ENCODE results near the gene SLC4A7. TPM values are rescaled to one million over a fixed set of nuclear protein-coding genes. Genes with fewer than 3 reads are reported as not detected.

The SLC4A7 gene
- total and polyA plus RNA-seq, 9 of the 15 experiments (the other 6 are each of a cell fraction or from before 2014, with no cell fraction given), result 1.7 to 13.6 (median 8.0) TPM

DNA sequence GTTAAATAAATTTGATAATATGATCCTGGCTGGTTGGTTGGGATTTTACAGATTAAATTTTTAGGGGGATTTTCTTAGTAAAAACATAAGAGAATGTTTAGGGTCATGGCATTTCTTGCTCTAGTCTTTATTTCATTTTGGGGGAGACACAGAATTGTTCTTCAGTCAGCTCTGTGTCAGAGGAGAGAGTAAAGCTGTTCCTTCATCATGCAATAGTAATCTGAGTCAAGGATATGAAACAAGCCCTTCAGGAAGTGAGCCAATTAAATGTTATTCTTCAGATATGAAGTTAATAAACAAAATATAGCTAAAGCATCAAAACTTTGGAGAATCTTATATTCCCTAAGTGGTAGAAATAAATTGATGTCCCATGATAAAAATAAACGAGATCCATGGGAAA lies 22.9 kb upstream of the SLC4A7 start:
- ChIA-PET POLR2A (no interaction called here), CTCF (ENCODE audit: low intra/inter-chr PET ratio) (no interaction called here)
- intact Hi-C loops (cut with micrococcal nuclease), result no loop called here

DNA sequence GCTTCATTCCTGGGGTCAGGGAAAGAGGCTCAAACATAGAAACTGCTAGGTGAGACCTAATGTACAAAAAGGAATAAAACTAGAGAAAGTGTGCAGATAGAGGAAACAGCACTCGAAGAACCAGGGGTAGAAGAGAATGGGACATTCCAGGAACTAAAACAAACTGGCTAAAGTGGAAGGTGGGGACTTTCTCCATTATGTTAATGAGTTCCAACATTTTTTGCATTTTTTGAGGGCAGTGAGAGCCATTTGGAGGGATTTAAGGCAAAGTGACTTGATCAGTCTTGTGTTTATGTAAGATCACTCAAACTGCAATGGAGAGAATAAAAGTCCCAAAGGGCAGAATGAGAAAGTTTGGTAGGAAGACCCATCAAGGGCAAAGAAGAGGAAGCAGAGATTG lies 20.6 kb upstream of the SLC4A7 start:
- CTCF ChIA-PET (ENCODE audit: low intra/inter-chr PET ratio), result no interaction called here
- WGBS (ENCODE audit: insufficient coverage, low coverage, missing lambda C conversion rate), result 0% methylated on average over 1 of the region's 1 CpG
- POLR2A ChIA-PET, result no interaction called here
- H4K20me1 ChIP-seq (replicated peaks; ENCODE audit: control insufficient read depth, insufficient read depth, low read length), result no peaks in the 10 kb centered on the region
- no TSS peak for BruUV-seq (replicated peaks)
- no peak overlapping the region for H3K4me2 ChIP-seq (ENCODE audit: insufficient read depth, low read length)
- no peaks in the 10 kb centered on the region for H3K36me3 ChIP-seq (ENCODE audit: control insufficient read depth, insufficient read depth, low read length)
- no peaks in the 10 kb centered on the region for H3K27me3 ChIP-seq (ENCODE audit: control insufficient read depth in 2 of 2, insufficient read depth in 2 of 2, low read length in 2 of 2)
- TF ChIP-seq, protein P1, sequence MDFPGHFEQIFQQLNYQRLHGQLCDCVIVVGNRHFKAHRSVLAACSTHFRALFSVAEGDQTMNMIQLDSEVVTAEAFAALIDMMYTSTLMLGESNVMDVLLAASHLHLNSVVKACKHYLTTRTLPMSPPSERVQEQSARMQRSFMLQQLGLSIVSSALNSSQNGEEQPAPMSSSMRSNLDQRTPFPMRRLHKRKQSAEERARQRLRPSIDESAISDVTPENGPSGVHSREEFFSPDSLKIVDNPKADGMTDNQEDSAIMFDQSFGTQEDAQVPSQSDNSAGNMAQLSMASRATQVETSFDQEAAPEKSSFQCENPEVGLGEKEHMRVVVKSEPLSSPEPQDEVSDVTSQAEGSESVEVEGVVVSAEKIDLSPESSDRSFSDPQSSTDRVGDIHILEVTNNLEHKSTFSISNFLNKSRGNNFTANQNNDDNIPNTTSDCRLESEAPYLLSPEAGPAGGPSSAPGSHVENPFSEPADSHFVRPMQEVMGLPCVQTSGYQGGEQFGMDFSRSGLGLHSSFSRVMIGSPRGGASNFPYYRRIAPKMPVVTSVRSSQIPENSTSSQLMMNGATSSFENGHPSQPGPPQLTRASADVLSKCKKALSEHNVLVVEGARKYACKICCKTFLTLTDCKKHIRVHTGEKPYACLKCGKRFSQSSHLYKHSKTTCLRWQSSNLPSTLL (IDR thresholded peaks at IDR 0.05), result no peak
- no peak for TF ChIP-seq PHTF2 (CRISPR knock-in tag; IDR thresholded peaks at IDR 0.05)
- TF ChIP-seq MECOM (CRISPR knock-in tag; IDR thresholded peaks at IDR 0.05), result no peak
- no peak for TF ChIP-seq GATAD2A (IDR thresholded peaks at IDR 0.05)
- no peak for TF ChIP-seq ZNF583 (CRISPR knock-in tag; IDR thresholded peaks at IDR 0.05)
- TF ChIP-seq ILF3 (IDR thresholded peaks at IDR 0.05; ENCODE audit: borderline replicate concordance), result no peak
- no peak for TF ChIP-seq MCM5 (IDR thresholded peaks at IDR 0.05; ENCODE audit: low read depth)
- TF ChIP-seq ZNF239 (CRISPR knock-in tag; IDR thresholded peaks at IDR 0.05), result no peak
- TF ChIP-seq ZNF41 (CRISPR knock-in tag; conservative IDR thresholded peaks at IDR 0.05), result no peak
- TF ChIP-seq LARP7 (IDR thresholded peaks at IDR 0.05), result no peak
- no peak for TF ChIP-seq TCF7L2 (IDR thresholded peaks at IDR 0.05; ENCODE audit: low read depth, low read length)
- TF ChIP-seq, protein P2, sequence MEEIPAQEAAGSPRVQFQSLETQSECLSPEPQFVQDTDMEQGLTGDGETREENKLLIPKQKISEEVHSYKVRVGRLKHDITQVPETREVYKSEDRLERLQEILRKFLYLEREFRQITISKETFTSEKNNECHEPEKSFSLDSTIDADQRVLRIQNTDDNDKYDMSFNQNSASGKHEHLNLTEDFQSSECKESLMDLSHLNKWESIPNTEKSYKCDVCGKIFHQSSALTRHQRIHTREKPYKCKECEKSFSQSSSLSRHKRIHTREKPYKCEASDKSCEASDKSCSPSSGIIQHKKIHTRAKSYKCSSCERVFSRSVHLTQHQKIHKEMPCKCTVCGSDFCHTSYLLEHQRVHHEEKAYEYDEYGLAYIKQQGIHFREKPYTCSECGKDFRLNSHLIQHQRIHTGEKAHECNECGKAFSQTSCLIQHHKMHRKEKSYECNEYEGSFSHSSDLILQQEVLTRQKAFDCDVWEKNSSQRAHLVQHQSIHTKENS (CRISPR knock-in tag; IDR thresholded peaks at IDR 0.05), result no peak
- H3K9me1 ChIP-seq (ENCODE audit: control insufficient read depth, insufficient read depth, low read length), result no peaks in the 10 kb centered on the region
- no peaks in the 10 kb centered on the region for H3K9me3 ChIP-seq (replicated peaks; ENCODE audit: control insufficient read depth, insufficient read depth, low read depth, low read length)
- no peak for FAIRE-seq
- H2AFZ ChIP-seq (ENCODE audit: low read depth, low read length), result no peak overlapping the region
- intact Hi-C loops (cut with micrococcal nuclease), result no loop called here
- no peak for ATAC-seq
- H3K9ac ChIP-seq (ENCODE audit: insufficient read depth in 1 of 2, low read depth in 2 of 2, low read length in 2 of 2), result no peak overlapping the region
- H3K4me3 ChIP-seq, result no peak overlapping the region
- H3K4me1 ChIP-seq (replicated peaks in 1 of 2; ENCODE audit: control insufficient read depth in 2 of 2, insufficient read depth in 2 of 2, low read length in 2 of 2), result no peaks in the 10 kb centered on the region
- DNase-seq (ENCODE audit: extremely low read depth in 1 of 4, low spot score in 3 of 4), result no peak
- H3K79me2 ChIP-seq (ENCODE audit: control insufficient read depth, insufficient read depth, low read length), result no peaks in the 10 kb centered on the region
- H3K27ac ChIP-seq (ENCODE audit: extremely low read depth, low read depth, low read length), result no peak overlapping the region
- in situ Hi-C loops (cut with MboI), result no loop called here

More for the DNA sequence above, 22.9 kb upstream of the SLC4A7 start:
- DNase-seq (ENCODE audit: extremely low read depth in 1 of 4, low spot score in 3 of 4), result no peak
- H3K4me2 ChIP-seq (ENCODE audit: insufficient read depth, low read length), result no peak overlapping the region
- no peaks in the 10 kb centered on the region for H3K9me3 ChIP-seq (replicated peaks; ENCODE audit: control insufficient read depth, insufficient read depth, low read depth, low read length)
- no peaks in the 10 kb centered on the region for H3K79me2 ChIP-seq (ENCODE audit: control insufficient read depth, insufficient read depth, low read length)
- ATAC-seq, result no peak
- H3K9ac ChIP-seq (ENCODE audit: insufficient read depth in 1 of 2, low read depth in 2 of 2, low read length in 2 of 2), result no peak overlapping the region
- no peak overlapping the region for H2AFZ ChIP-seq (ENCODE audit: low read depth, low read length)
- no peaks in the 10 kb centered on the region for H3K36me3 ChIP-seq (ENCODE audit: control insufficient read depth, insufficient read depth, low read length)
- no peak overlapping the region for H3K27ac ChIP-seq (ENCODE audit: extremely low read depth, low read depth, low read length)
- BruUV-seq (replicated peaks), result no TSS peak
- H3K4me3 ChIP-seq, result no peak overlapping the region
- no peak for FAIRE-seq
- H4K20me1 ChIP-seq (replicated peaks; ENCODE audit: control insufficient read depth, insufficient read depth, low read length), result no peaks in the 10 kb centered on the region
- no peaks in the 10 kb centered on the region for H3K9me1 ChIP-seq (ENCODE audit: control insufficient read depth, insufficient read depth, low read length)
- no peaks in the 10 kb centered on the region for H3K4me1 ChIP-seq (replicated peaks in 1 of 2; ENCODE audit: control insufficient read depth in 2 of 2, insufficient read depth in 2 of 2, low read length in 2 of 2)
- TF ChIP-seq ZSCAN29 (IDR thresholded peaks at IDR 0.05), result no peak
- no peak for TF ChIP-seq FOS (IDR thresholded peaks at IDR 0.05; ENCODE audit: extremely low read depth, insufficient read length)
- TF ChIP-seq E2F3 (CRISPR knock-in tag; IDR thresholded peaks at IDR 0.05), result no peak
- TF ChIP-seq ZNF124 (CRISPR knock-in tag; IDR thresholded peaks at IDR 0.05), result no peak
- TF ChIP-seq RNF2 (IDR thresholded peaks at IDR 0.05), result no peak
- no peaks in the 10 kb centered on the region for H3K27me3 ChIP-seq (ENCODE audit: control insufficient read depth in 2 of 2, insufficient read depth in 2 of 2, low read length in 2 of 2)
- WGBS (ENCODE audit: insufficient coverage, low coverage, missing lambda C conversion rate), result 0% methylated on average over 1 of the region's 1 CpG
- in situ Hi-C loops (cut with MboI), result no loop called here
